ENCODE data around the gene CREBBP.

The CREBBP gene

DNA sequence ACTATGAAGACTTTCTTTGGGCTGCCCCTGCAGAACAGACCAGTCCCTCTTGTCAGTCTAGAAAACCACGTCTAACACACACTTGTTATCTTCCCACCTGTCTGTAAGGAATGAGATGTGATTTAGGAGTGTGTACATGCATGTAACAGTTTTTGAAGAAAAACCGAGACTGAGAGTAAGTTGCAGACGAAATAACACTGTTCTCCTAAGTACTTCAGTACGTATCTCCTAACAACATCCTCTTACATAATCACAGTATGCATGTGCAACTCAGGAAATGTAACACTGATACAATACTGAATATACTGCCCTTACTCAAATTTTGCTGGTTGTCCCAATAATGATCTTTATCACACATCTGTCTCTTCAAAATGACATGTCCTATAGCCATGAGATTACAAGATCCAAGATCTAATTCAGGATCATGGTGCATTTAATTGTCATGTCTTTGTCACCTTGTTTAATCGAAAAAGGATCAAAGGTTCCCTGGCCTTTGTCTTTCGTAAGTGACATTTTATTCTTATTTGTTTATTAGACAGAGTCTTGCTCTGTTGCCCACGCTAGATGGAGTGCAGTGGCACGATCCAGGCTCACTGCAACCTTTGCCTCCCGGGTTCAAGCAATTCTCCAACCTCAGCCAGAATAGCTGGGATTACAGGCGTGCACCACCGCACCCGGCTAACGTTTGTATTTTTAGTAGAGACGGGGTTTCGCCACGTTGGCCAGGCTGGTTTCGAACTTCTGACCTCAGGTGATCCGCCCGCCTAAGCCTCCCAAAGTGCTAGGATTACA lies 25.6 kb downstream of the CREBBP start:
- DNase-seq (ENCODE audit: low read depth, low spot score): no peak
- peaks cover 17% of the 10 kb centered on the region for H3K4me1 ChIP-seq (ENCODE audit: insufficient read depth, insufficient read length)
- TF ChIP-seq SUZ12 (IDR thresholded peaks at IDR 0.05; ENCODE audit: extremely low read depth, insufficient read depth, insufficient read length): no peak
- TF ChIP-seq ZNF274 (IDR thresholded peaks at IDR 0.05; ENCODE audit: low read depth, low read length): no peak
- TF ChIP-seq YY1 (IDR thresholded peaks at IDR 0.05; ENCODE audit: insufficient read depth, insufficient read length): no peak

DNA sequence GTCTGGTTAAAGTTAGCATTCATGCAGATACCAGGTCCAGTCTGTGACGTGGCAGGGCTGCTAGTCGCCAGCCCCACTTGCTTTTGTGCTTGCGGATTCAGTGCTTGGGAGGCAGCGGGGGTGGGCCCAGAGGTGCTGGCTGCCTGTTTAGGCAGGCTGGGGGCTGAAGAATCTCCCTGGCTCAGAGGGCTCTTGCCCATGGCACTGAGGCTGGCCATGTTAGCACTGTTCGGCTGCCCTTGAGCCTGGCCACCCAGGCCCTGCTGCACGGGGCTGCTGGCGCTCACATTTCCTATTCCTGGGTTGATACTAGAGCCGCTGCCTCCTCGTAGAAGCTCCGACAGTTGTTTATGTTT lies 30.0 kb downstream of the CREBBP start:
- Histone ChIP-seq H3K4me1 (ENCODE audit: insufficient read depth, insufficient read length) (peaks cover 13% of the 10 kb centered on the region), H3K9me3 (ENCODE audit: insufficient read depth, low read length) (no peaks in the 10 kb centered on the region), H3K4me3 (ENCODE audit: insufficient read length, low read depth) (no peak overlapping the region), H3K27me3 (ENCODE audit: insufficient read depth, insufficient read length) (no peaks in the 10 kb centered on the region), H3K36me3 (ENCODE audit: insufficient read depth, insufficient read length, low read length) (peaks cover 45% of the 10 kb centered on the region), H3K9ac (ENCODE audit: insufficient read length, low read depth) (no peak overlapping the region)
- DNase-seq (ENCODE audit: low read depth, low spot score): no peak
- no peak for TF ChIP-seq ZNF274 (IDR thresholded peaks at IDR 0.05; ENCODE audit: low read depth, low read length)

More for the DNA sequence above, 25.6 kb downstream of the CREBBP start:
- Histone ChIP-seq H3K9me3 (ENCODE audit: insufficient read depth, low read length) (no peaks in the 10 kb centered on the region), H3K36me3 (ENCODE audit: insufficient read depth, insufficient read length, low read length) (peaks cover 19% of the 10 kb centered on the region), H3K27me3 (ENCODE audit: insufficient read depth, insufficient read length) (no peaks in the 10 kb centered on the region), H3K9ac (ENCODE audit: insufficient read length, low read depth) (no peak overlapping the region), H3K4me3 (ENCODE audit: insufficient read length, low read depth) (no peak overlapping the region)

- Histone ChIP-seq H3K9ac (ENCODE audit: insufficient read length, low read depth) (no peak overlapping the region), H3K4me3 (ENCODE audit: insufficient read length, low read depth) (no peak overlapping the region), H3K4me1 (ENCODE audit: insufficient read depth, insufficient read length) (peaks cover 13% of the 10 kb centered on the region), H3K9me3 (ENCODE audit: insufficient read depth, low read length) (no peaks in the 10 kb centered on the region), H3K36me3 (ENCODE audit: insufficient read depth, insufficient read length, low read length) (peaks cover 45% of the 10 kb centered on the region), H3K27me3 (ENCODE audit: insufficient read depth, insufficient read length) (no peaks in the 10 kb centered on the region)
- no peak for DNase-seq (ENCODE audit: low read depth, low spot score)
- no peak for TF ChIP-seq YY1 (IDR thresholded peaks at IDR 0.05; ENCODE audit: insufficient read depth, insufficient read length)
- no peak for TF ChIP-seq SUZ12 (IDR thresholded peaks at IDR 0.05; ENCODE audit: extremely low read depth, insufficient read depth, insufficient read length)
- TF ChIP-seq ZNF274 (IDR thresholded peaks at IDR 0.05; ENCODE audit: low read depth, low read length): no peak
These were observed 30.6 kb downstream of the CREBBP start for GRCh38 chr16:3849751-3850543.

DNA sequence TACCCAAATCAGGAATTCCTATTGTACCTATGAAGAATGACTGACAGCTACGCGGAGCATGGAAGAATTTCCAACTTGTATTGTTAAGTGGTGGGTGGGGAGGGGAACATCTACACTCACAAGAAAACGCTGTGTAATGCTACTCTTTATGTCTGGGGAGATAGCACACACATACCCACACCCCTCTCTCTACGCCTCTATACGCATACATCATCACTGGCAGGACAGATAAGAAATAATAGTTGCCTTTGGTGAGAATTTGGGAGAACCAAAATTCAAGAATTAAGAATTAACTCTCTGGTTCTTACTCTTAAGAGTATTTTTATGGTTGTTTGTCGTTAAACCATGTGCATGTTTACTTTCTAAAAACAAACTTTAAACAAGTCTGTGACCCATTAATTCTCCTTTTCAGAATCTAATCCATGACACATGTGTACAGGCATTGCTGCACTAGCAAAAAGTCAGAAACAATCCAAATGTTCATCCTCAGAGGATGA lies 33.9 kb downstream of the CREBBP start:
- DNase-seq (ENCODE audit: low read depth, low spot score): no peak
- H3K36me3 ChIP-seq (ENCODE audit: insufficient read depth, insufficient read length, low read length): peaks cover 41% of the 10 kb centered on the region
- no peak overlapping the region for H3K4me3 ChIP-seq (ENCODE audit: insufficient read length, low read depth)
- no peaks in the 10 kb centered on the region for H3K27me3 ChIP-seq (ENCODE audit: insufficient read depth, insufficient read length)
- peaks cover 10% of the 10 kb centered on the region for H3K4me1 ChIP-seq (ENCODE audit: insufficient read depth, insufficient read length)
- H3K9ac ChIP-seq (ENCODE audit: insufficient read length, low read depth): no peak overlapping the region
- TF ChIP-seq YY1 (IDR thresholded peaks at IDR 0.05; ENCODE audit: insufficient read depth, insufficient read length) (no peak), SUZ12 (IDR thresholded peaks at IDR 0.05; ENCODE audit: extremely low read depth, insufficient read depth, insufficient read length) (no peak), ZNF274 (IDR thresholded peaks at IDR 0.05; ENCODE audit: low read depth, low read length) (no peak)
- H3K9me3 ChIP-seq (ENCODE audit: insufficient read depth, low read length): no peaks in the 10 kb centered on the region

- no peaks in the 10 kb centered on the region for H3K9me3 ChIP-seq (ENCODE audit: insufficient read depth, low read length)
- H3K4me1 ChIP-seq (ENCODE audit: insufficient read depth, insufficient read length): peaks cover 11% of the 10 kb centered on the region
- H3K9ac ChIP-seq (ENCODE audit: insufficient read length, low read depth): no peak overlapping the region
- peaks cover 44% of the 10 kb centered on the region for H3K36me3 ChIP-seq (ENCODE audit: insufficient read depth, insufficient read length, low read length)
- DNase-seq (ENCODE audit: low read depth, low spot score): no peak
- TF ChIP-seq YY1 (IDR thresholded peaks at IDR 0.05; ENCODE audit: insufficient read depth, insufficient read length) (no peak), SUZ12 (IDR thresholded peaks at IDR 0.05; ENCODE audit: extremely low read depth, insufficient read depth, insufficient read length) (no peak), ZNF274 (IDR thresholded peaks at IDR 0.05; ENCODE audit: low read depth, low read length) (no peak)
- H3K4me3 ChIP-seq (ENCODE audit: insufficient read length, low read depth): no peak overlapping the region
- H3K27me3 ChIP-seq (ENCODE audit: insufficient read depth, insufficient read length): no peaks in the 10 kb centered on the region
These were observed 34.4 kb downstream of the CREBBP start for GRCh38 chr16:3846087-3846486.

DNA sequence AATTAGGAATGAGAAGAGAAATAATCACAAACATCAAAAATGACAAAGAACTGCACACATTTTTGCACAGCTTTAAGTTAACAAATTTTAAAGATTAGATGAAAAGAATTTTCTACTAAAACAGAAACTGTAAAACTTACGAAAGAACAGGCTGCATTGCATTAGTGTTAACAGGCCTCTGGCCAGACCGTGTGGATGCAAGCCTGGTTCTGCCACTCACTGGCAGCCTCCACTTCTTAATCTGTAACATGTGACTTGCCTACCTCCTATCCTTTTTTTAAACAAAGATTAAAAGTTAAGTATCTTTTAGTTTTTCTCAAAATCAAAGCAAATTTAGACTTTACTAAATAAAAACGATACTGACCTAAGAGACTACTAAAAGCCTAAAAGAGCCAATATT lies 37.5 kb downstream of the CREBBP start:
- Histone ChIP-seq H3K9me3 (ENCODE audit: insufficient read depth, low read length) (no peaks in the 10 kb centered on the region), H3K9ac (ENCODE audit: insufficient read length, low read depth) (no peak overlapping the region), H3K4me1 (ENCODE audit: insufficient read depth, insufficient read length) (peaks cover 2% of the 10 kb centered on the region), H3K27me3 (ENCODE audit: insufficient read depth, insufficient read length) (no peaks in the 10 kb centered on the region), H3K36me3 (ENCODE audit: insufficient read depth, insufficient read length, low read length) (peaks cover 20% of the 10 kb centered on the region), H3K4me3 (ENCODE audit: insufficient read length, low read depth) (no peak overlapping the region)
- DNase-seq (ENCODE audit: low read depth, low spot score): no peak
- TF ChIP-seq ZNF274 (IDR thresholded peaks at IDR 0.05; ENCODE audit: low read depth, low read length) (no peak), YY1 (IDR thresholded peaks at IDR 0.05; ENCODE audit: insufficient read depth, insufficient read length) (no peak)

DNA sequence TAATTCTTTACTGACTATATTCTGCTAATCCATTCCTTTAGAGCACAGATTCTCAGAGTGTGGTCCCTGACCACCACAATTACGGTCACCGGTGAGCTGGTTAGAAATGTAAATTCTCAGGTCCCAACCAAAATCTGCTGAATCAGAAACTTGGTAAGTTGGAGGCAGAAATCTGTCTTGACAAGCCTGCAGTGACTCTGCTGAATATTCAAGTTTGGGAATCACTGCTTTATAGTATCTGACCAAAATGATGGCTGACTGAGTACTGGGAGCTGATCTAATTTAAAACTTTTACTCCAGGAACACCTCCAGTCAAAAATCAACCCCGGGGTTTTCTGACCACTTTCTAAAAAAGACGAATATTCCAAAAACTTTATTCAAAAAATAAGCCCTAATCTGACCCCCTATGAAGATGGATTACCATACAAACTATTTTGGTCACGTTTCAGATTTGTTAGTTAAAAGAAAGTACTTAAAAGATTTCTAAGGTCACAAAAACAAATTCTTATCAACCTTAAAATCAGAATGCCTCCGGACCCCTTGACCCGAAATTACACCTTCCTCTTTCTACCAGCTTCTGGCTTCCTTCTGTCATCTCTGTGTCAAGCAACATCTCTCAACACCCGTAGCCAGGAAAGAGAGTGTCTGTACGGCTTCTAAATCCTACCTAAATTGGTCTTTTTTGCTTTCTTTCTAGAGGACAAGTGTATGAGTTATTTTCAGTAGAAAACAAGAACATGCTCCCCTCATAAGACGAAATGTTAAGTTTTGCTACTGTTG lies 38.6 kb downstream of the CREBBP start:
- TF ChIP-seq YY1 (IDR thresholded peaks at IDR 0.05; ENCODE audit: insufficient read depth, insufficient read length) (no peak), ZNF274 (IDR thresholded peaks at IDR 0.05; ENCODE audit: low read depth, low read length) (no peak), SUZ12 (IDR thresholded peaks at IDR 0.05; ENCODE audit: extremely low read depth, insufficient read depth, insufficient read length) (no peak)

More for the DNA sequence above, 38.6 kb downstream of the CREBBP start:
- no peak overlapping the region for H3K9ac ChIP-seq (ENCODE audit: insufficient read length, low read depth)
- no peak overlapping the region for H3K4me3 ChIP-seq (ENCODE audit: insufficient read length, low read depth)
- peaks cover 2% of the 10 kb centered on the region for H3K4me1 ChIP-seq (ENCODE audit: insufficient read depth, insufficient read length)
- H3K27me3 ChIP-seq (ENCODE audit: insufficient read depth, insufficient read length): no peaks in the 10 kb centered on the region
- no peak for DNase-seq (ENCODE audit: low read depth, low spot score)
- peaks cover 16% of the 10 kb centered on the region for H3K36me3 ChIP-seq (ENCODE audit: insufficient read depth, insufficient read length, low read length)
- no peaks in the 10 kb centered on the region for H3K9me3 ChIP-seq (ENCODE audit: insufficient read depth, low read length)
